Stomach smooth muscle (tissue), 2 donors: ENCODE data around the gene CD99.
"Not testable (repeated sequence)": the region's sequence is repeated elsewhere in the genome, so short reads cannot be mapped to it uniquely, and the experiment has no call there.

Experiments
- H3K27ac ChIP-seq: one replicate; pipeline ENCODE4 v1.7.0; 2013; ENCODE audit warnings: mild to moderate bottlenecking, low read length, inconsistent platforms
- H3K27me3 ChIP-seq, 2 donors: one replicate each; pipeline ENCODE4 v1.7.0; 2013; ENCODE audit warnings: low read length in 2 of 2; ENCODE audit not compliant: insufficient read depth in 2 of 2, control insufficient read depth in 1 of 2
- H3K36me3 ChIP-seq, 2 donors: one replicate each; pipeline ENCODE4 v1.7.0; 2013; ENCODE audit warnings: low read length in 2 of 2; ENCODE audit not compliant: control insufficient read depth in 2 of 2, insufficient read depth in 2 of 2
- H3K4me1 ChIP-seq: one replicate; pipeline ENCODE4 v1.7.0; 2013; ENCODE audit warnings: low read length; ENCODE audit not compliant: control insufficient read depth, insufficient read depth
- H3K4me3 ChIP-seq, 2 donors: one replicate each; pipeline ENCODE4 v1.7.0; 2013; ENCODE audit warnings: low read length in 2 of 2
- H3K9ac ChIP-seq, 2 donors: one replicate each; pipeline ENCODE4 v1.7.0; 2013; ENCODE audit warnings: low read length in 2 of 2, mild to moderate bottlenecking in 1 of 2
- H3K9me3 ChIP-seq, 2 donors: one replicate each; pipeline ENCODE4 v1.7.0; 2013; ENCODE audit warnings: low read length in 2 of 2; ENCODE audit not compliant: control insufficient read depth in 2 of 2
- donor health status: healthy.
- donor health status: Pancreatic carcinoma.

The CD99 gene

DNA sequence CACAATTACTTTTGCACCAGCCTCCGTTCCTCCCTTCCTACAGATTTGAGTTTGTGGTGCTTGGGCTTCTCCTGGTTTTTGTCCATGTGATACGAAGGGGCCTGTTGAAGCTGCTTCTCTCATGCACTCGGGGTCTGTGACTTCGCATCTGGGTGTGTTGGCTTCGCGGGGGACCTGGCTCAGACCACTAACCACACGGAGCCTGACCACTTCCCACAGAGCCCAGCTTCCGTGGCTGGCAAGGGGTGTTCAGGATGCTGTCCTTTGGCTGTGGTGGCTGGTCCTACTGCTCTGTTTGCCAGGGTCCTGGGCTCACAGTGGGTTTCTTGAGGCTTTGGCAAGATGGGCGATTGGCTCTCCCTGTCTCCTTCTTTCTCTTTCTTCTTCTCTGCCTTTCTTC lies 41.0 kb downstream of the CD99 start:
- Histone ChIP-seq H3K27me3 (no peaks in the 10 kb centered on the region), H3K9ac (no peak overlapping the region), H3K27ac (no peak overlapping the region), H3K9me3 (no peaks in the 10 kb centered on the region), H3K4me3 (no peak overlapping the region), H3K36me3 (peaks cover 23 to 40% of the 10 kb centered on the region in 2 donors), H3K4me1 (no peaks in the 10 kb centered on the region)

DNA sequence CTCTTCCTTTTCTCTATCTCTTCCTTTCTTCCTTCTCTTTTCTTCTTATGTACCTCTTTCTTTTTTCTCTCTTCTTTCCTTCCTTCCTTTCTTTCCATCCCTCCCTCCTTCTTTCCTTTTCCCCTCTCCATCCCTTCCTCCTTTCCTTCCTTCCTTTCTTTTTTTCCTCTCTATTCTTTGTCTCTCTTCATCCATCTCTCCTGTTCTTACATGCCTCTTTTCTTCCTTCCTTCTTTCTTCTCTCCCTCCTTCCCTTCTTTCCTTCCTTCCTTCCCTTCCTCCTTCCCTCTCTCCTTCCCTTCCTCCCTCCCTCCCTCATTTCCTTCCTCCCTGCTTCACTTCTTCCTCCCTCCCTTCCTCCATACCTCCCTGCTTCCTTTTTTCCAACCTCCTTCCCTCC lies 41.6 kb downstream of the CD99 start:
- Histone ChIP-seq H3K36me3 (peaks cover 21 to 40% of the 10 kb centered on the region in 2 donors), H3K4me3 (no peak overlapping the region), H3K9ac (no peak overlapping the region), H3K27me3 (no peaks in the 10 kb centered on the region), H3K4me1 (no peaks in the 10 kb centered on the region), H3K9me3 (no peaks in the 10 kb centered on the region), H3K27ac (no peak overlapping the region)

DNA sequence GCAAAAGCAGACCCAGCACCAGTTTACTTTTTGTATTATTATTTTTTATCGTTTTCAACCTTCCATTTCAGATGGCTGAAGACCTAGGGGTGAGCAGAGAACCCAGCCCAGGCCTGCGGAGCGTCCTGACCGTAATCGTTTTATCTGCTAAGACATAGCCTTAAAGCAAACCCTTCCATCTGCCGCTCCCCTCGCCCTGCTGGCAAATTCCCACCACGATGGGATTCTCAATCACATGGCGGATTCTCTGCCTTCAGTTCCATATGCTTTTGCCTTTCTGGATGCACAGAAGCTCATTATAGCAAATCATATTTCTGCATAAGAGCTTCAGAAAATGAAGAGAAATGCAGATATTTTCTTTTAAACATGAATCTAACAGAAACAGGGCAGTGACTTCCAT lies 42.2 kb downstream of the CD99 start:
- Histone ChIP-seq H3K27me3 (no peaks in the 10 kb centered on the region), H3K9ac (no peak overlapping the region), H3K36me3 (peaks cover 25 to 43% of the 10 kb centered on the region in 2 donors), H3K9me3 (no peaks in the 10 kb centered on the region), H3K27ac (no peak overlapping the region), H3K4me1 (no peaks in the 10 kb centered on the region), H3K4me3 (no peak overlapping the region)

DNA sequence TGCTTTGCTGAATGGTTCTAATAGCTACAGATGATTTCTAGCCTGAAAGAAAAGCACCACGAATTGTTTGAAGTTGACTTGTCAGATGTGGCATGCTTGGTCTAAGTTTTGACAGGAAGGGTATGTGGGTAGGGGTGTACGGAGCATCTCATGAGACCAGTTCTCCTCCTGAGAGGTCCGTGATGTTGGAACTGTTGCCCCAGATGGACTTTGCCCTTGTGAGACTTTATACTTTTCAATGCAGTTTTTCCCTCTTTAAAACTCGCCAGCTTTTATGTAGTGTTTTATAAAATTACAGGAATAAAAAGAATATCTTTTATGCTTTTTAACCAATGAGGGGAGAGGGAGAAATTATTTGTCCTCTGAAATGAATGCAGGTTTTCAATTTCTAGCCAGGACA lies 44.2 kb downstream of the CD99 start:
- H3K9me3 ChIP-seq: no peaks in the 10 kb centered on the region
- H3K36me3 ChIP-seq: peaks cover 27 to 32% of the 10 kb centered on the region in 2 donors
- H3K27me3 ChIP-seq: no peaks in the 10 kb centered on the region
- no peak overlapping the region for H3K9ac ChIP-seq
- no peak overlapping the region for H3K4me3 ChIP-seq
- no peak overlapping the region for H3K27ac ChIP-seq
- H3K4me1 ChIP-seq: no peaks in the 10 kb centered on the region

DNA sequence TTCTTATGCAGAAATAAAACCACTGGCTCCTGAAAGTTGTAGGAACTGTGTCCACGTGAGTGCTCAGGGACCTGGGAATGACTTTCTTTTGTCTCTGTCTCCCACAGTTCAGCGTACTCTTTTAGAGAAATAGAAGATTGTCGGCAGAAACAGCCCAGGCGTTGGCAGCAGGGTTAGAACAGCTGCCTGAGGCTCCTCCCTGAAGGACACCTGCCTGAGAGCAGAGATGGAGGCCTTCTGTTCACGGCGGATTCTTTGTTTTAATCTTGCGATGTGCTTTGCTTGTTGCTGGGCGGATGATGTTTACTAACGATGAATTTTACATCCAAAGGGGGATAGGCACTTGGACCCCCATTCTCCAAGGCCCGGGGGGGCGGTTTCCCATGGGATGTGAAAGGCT lies 49.6 kb downstream of the CD99 start:
- H3K4me3 ChIP-seq: no peak overlapping the region
- peaks cover 26 to 34% of the 10 kb centered on the region in 2 donors for H3K36me3 ChIP-seq
- no peak overlapping the region for H3K27ac ChIP-seq
- H3K4me1 ChIP-seq: no peaks in the 10 kb centered on the region
- H3K9ac ChIP-seq: no peak overlapping the region
- H3K9me3 ChIP-seq: no peaks in the 10 kb centered on the region
- H3K27me3 ChIP-seq: no peaks in the 10 kb centered on the region

DNA sequence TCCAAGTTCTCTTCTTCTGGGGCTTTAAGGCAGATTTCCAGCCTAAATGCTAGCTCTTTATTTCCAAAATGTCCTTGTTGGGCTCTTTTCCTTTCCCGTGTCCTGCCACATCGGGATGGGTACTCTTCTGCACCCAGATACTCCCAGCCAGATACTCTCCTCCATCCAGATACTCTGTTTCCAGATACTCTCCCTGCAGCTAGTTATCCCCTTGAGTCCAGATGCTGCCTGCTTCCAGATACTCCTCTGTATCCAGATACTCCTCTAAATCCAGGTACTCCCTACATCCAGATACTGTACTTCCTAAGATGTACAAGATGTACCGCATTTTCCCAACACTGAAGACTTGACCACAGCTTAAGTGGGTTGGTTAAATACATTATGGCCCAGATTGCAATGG lies 50.3 kb downstream of the CD99 start:
- Histone ChIP-seq H3K9ac (no peak overlapping the region), H3K9me3 (no peaks in the 10 kb centered on the region), H3K4me3 (no peak overlapping the region), H3K27me3 (no peaks in the 10 kb centered on the region), H3K4me1 (no peaks in the 10 kb centered on the region), H3K36me3 (peaks cover 23 to 34% of the 10 kb centered on the region in 2 donors), H3K27ac (no peak overlapping the region)

DNA sequence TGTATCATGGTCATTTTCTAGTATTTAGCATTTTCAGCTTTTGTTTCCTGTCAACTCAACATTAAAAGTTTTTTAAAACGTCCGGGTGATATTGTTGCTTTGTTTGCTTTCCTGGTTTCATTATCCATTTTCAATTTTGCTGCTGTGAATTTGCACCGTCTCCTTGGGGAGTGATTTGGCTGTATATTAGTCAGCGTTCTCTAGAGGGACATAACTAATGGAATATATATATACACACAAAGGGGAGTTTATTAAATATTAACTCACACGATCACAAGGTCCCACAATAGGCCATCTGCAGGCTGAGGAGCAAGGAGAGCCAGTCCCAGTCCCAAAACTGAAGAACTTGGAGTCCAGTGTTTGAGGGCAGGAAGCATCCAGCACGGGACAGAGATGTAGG lies 55.2 kb downstream of the CD99 start:
- not testable (repeated sequence) for H3K9me3 ChIP-seq, H3K27me3 ChIP-seq, H3K4me3 ChIP-seq, H3K27ac ChIP-seq, H3K4me1 ChIP-seq, H3K9ac ChIP-seq
- peaks cover 7 to 17% of the 10 kb centered on the region in 2 donors for H3K36me3 ChIP-seq

DNA sequence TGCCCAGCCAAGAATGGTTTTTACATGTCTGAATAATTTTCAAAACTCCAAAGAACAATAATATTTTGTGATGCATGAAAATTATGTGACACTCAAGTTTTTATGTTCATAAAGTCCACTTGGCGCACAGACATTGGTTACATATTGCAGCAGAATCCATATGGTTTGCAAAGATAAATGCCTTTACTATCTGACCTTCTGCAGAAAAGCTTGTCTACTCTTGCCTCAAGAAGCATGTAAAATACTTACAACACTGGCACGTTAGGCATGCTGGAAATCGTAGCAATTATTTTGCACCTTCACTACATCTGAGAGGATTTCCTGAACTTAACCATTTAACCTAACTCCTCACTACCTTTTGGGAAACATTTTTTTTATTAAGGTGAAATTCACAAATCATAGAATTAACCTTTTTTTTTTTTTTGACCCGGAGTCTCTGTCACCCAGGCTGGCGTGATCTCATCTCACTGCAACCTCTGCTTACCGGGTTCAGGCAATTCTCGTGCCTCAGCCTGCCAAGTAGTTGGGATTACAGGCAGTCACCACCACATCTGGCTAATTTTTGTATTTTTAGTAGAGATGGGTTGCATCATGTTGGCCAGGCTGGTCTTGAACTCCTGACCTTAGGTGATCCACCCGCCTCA lies 57.2 kb downstream of the CD99 start:
- Histone ChIP-seq H3K9me3 (no peaks in the 10 kb centered on the region), H3K27ac (no peak overlapping the region), H3K27me3 (peaks cover 0 to 2% of the 10 kb centered on the region in 2 donors), H3K9ac (no peak overlapping the region), H3K4me3 (no peak overlapping the region), H3K4me1 (no peaks in the 10 kb centered on the region), H3K36me3 (peaks cover 0 to 7% of the 10 kb centered on the region in 2 donors)

DNA sequence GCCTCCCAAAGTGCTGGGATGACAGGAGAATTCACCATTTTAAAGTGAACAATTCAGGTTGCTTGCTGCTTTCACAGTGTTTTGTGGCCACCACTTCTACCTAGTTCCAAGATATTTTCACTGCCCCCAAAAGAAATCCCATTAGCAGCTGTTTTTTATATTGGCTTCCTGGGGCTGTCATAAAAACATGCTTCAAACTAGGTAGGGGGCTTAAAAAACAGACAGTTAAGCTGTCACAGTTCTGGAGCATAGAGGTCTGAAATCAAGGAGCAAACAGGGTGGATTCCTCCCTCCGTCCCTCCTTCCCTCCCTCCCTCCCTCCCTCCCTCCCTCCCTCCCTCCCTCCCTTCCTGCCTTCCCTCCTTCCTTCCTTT lies 57.7 kb downstream of the CD99 start:
- no peak overlapping the region for H3K4me3 ChIP-seq
- H3K27me3 ChIP-seq: peaks cover 0 to 2% of the 10 kb centered on the region in 2 donors
- no peaks in the 10 kb centered on the region for H3K9me3 ChIP-seq
- H3K27ac ChIP-seq: no peak overlapping the region
- H3K36me3 ChIP-seq: peaks cover 0 to 3% of the 10 kb centered on the region in 2 donors
- H3K4me1 ChIP-seq: no peaks in the 10 kb centered on the region
- no peak overlapping the region for H3K9ac ChIP-seq

DNA sequence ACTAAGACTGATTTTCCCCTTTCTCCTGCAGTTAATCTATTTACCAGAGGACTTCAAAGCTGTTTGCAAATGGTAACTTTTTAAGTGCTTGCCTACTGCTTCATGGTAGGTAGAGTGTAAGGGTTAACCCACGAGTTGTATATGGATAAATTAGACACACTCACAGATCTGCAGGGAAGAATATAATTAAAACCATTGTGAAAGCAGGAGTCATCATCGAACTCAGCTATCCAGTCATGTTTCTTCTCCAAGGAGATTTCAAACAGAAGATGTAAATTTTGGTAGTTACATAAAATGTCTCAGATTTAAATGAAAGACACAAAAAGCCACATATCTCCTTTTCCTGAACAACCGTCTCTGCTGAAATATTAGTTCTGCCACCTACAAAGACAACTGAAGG lies 60.2 kb downstream of the CD99 start:
- Histone ChIP-seq H3K4me3 (no peak overlapping the region), H3K9me3 (no peaks in the 10 kb centered on the region), H3K9ac (no peak overlapping the region), H3K27me3 (peaks cover 0 to 2% of the 10 kb centered on the region in 2 donors), H3K4me1 (no peaks in the 10 kb centered on the region), H3K27ac (no peak overlapping the region), H3K36me3 (no peaks in the 10 kb centered on the region)

DNA sequence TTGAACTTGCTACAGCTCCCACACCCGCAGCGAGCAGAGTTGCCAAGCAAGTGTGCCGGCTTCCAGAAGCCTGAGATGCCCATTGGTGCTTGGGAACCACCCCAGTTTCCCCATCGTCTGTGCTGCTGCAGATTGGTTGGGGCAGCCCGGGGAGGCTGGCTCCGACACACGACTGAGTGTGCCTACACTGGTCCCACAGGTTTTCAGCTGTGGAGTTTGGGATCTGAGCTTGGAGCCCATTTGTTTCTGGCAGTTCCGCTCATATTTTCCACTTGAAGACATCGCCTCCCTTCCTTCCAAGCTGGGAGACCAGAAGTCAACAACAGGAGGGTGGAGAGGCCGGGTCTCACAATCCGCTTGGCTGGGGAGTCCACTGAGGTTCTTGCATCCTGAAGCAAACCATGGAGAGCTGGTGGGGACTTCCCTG lies 60.8 kb downstream of the CD99 start, which contains the start of gene XG:
Gene XG (plus strand): TSS at position 167 of the 427 bp plus-strand sequence. CDS start 235 bp downstream, at position 402.
- not testable (repeated sequence) for H3K27me3 ChIP-seq, H3K9ac ChIP-seq, H3K4me3 ChIP-seq, H3K9me3 ChIP-seq, H3K27ac ChIP-seq, H3K36me3 ChIP-seq, H3K4me1 ChIP-seq
